ENCODE results near the gene LIF.

LIF gene

GRCh38 chr22:30243661-30244060 is 2.9 kb downstream of the LIF start:
- DNase-seq (ENCODE audit: low read depth): no peak
- no peak overlapping the region for H3K4me3 ChIP-seq (ENCODE audit: low read length)
- no peak for TF ChIP-seq CTCF (conservative IDR thresholded peaks at IDR 0.05; ENCODE audit: low read length)

GRCh38 chr22:30241576-30242371 is 4.8 kb downstream of the LIF start:
- DNase-seq (ENCODE audit: low read depth): no peak
- no peak overlapping the region for H3K4me3 ChIP-seq (ENCODE audit: low read length)
- TF ChIP-seq CTCF (conservative IDR thresholded peaks at IDR 0.05; ENCODE audit: low read length): no peak

GRCh38 chr22:30240541-30241417 is 5.8 kb downstream of the LIF start:
- TF ChIP-seq CTCF (conservative IDR thresholded peaks at IDR 0.05; ENCODE audit: low read length): no peak
- DNase-seq (ENCODE audit: low read depth): no peak
- no peak overlapping the region for H3K4me3 ChIP-seq (ENCODE audit: low read length)

- H3K4me3 ChIP-seq (ENCODE audit: low read length): no peak overlapping the region
- no peak for DNase-seq (ENCODE audit: low read depth)
- no peak for TF ChIP-seq CTCF (conservative IDR thresholded peaks at IDR 0.05; ENCODE audit: low read length)
These were observed 6.8 kb downstream of the LIF start for GRCh38 chr22:30239488-30240405.

GRCh38 chr22:30238661-30239487 is 7.7 kb downstream of the LIF start:
- TF ChIP-seq CTCF (conservative IDR thresholded peaks at IDR 0.05; ENCODE audit: low read length): no peak
- no peak for DNase-seq (ENCODE audit: low read depth)
- H3K4me3 ChIP-seq (ENCODE audit: low read length): no peak overlapping the region

GRCh38 chr22:30238136-30238535 is 8.4 kb downstream of the LIF start:
- no peak for DNase-seq (ENCODE audit: low read depth)
- no peak for TF ChIP-seq CTCF (conservative IDR thresholded peaks at IDR 0.05; ENCODE audit: low read length)
- no peak overlapping the region for H3K4me3 ChIP-seq (ENCODE audit: low read length)
